HUES48 (cell line): ENCODE results near the gene CAPNS2.

ENCODE experiments used
- H3K27ac ChIP-seq: one replicate; pipeline ENCODE4 v1.7.0; 2013; ENCODE audit warnings: low read depth, low read length, inconsistent platforms
- H3K27me3 ChIP-seq: 2 replicates; pipeline ENCODE4 v1.6.1; 2013; ENCODE audit warnings: mild to moderate bottlenecking, low read length; ENCODE audit not compliant: control insufficient read depth, insufficient read depth
- H3K36me3 ChIP-seq: 2 replicates; pipeline ENCODE4 v1.6.1; 2013; ENCODE audit warnings: low read length; ENCODE audit not compliant: control insufficient read depth, insufficient read depth
- H3K4me1 ChIP-seq: 2 replicates; pipeline ENCODE4 v1.6.1; 2013; ENCODE audit warnings: mild to moderate bottlenecking, low read length; ENCODE audit not compliant: control insufficient read depth, insufficient read depth
- H3K4me3 ChIP-seq: 2 replicates; pipeline ENCODE4 v1.5.1; 2013; ENCODE audit warnings: mild to moderate bottlenecking, low read depth, low read length
- H3K9ac ChIP-seq: 2 replicates; pipeline ENCODE4 v1.6.1; 2013; ENCODE audit warnings: mild to moderate bottlenecking, low read depth, low read length, moderate library complexity
- H3K9me3 ChIP-seq: 2 replicates; pipeline ENCODE4 v1.6.1; 2013; ENCODE audit warnings: low read length; ENCODE audit not compliant: control insufficient read depth, insufficient read depth

Gene CAPNS2

DNA sequence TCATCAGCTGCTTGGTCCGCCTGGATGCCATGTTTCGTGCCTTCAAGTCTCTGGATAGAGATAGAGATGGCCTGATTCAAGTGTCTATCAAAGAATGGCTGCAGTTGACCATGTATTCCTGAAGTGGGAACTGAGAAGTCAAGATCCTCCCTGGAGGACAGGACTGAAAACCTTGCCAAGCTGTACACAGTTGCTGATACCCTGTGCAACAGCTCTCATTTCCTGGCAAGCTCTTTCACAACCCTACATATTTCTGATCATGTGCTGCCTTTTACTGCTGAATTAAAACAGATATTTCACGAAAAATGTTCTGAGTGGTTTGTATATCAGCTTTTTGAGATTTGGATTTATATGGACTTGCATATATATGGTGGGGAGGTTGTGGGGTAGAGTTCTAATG, 898 bp downstream of the CAPNS2 start:
- H3K4me3 ChIP-seq: no peak overlapping the region
- H3K27ac ChIP-seq: no peak overlapping the region
- no peaks in the 10 kb centered on the region for H3K36me3 ChIP-seq
- H3K9me3 ChIP-seq: no peaks in the 10 kb centered on the region
- H3K27me3 ChIP-seq: no peaks in the 10 kb centered on the region
- no peaks in the 10 kb centered on the region for H3K4me1 ChIP-seq
- H3K9ac ChIP-seq: no peak overlapping the region

GRCh38 chr16:55568207-55568606, 1.7 kb downstream of the CAPNS2 start:
- Histone ChIP-seq H3K27me3 (no peaks in the 10 kb centered on the region), H3K4me3 (no peak overlapping the region), H3K9ac (no peak overlapping the region), H3K27ac (no peak overlapping the region), H3K4me1 (0 out of 2 replicates have a peak, but pooled peaks cover 3% of the 10 kb centered on the region), H3K9me3 (no peaks in the 10 kb centered on the region), H3K36me3 (no peaks in the 10 kb centered on the region)

DNA sequence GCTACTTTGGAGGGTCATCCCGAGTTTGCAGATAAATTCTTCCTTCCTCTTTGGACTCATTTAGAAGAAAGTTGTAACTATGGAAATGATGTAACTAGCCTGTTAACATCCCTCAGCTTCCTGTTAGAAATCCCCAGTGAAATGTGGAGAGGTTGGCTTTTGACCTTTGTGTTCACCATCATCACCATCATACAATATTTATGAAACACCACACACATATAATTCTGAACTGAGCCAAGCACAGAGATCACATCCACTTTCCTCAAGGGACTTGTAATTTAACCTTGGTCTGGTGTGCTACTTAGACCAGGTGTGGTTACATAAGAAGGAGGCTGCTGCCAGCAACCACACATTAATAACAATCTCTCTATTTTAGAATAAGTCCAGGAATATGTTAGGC, 2.5 kb downstream of the CAPNS2 start:
- no peaks in the 10 kb centered on the region for H3K27me3 ChIP-seq
- H3K27ac ChIP-seq: no peak overlapping the region
- no peaks in the 10 kb centered on the region for H3K36me3 ChIP-seq

DNA sequence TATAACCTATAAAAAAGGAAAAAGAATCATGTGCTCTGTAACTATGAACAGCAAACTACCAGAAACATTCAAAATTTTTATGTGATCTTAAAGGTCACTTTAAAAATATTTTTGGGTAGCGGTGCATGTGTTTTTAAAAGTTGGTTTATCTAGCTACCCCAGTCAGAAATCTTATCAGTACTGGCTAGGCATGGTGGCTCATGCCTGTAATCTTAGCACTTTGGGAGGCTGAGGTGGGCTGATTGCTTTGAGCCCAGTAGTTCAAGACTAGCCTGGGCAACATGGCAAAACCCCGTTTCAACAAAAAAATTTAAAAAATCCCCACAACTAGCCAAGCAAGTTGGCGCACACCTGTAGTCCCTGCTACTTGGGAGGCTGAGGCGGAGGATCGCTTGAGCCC, 3.7 kb downstream of the CAPNS2 start:
- Histone ChIP-seq H3K27ac (no peak overlapping the region), H3K9ac (no peak overlapping the region), H3K27me3 (no peaks in the 10 kb centered on the region), H3K4me3 (no peak overlapping the region), H3K36me3 (no peaks in the 10 kb centered on the region), H3K4me1 (0 out of 2 replicates have a peak, but pooled peaks cover 3% of the 10 kb centered on the region), H3K9me3 (no peaks in the 10 kb centered on the region)

More for the DNA sequence above, 2.5 kb downstream of the CAPNS2 start:
- 0 out of 2 replicates have a peak, but pooled peaks cover 3% of the 10 kb centered on the region for H3K4me1 ChIP-seq
- no peak overlapping the region for H3K4me3 ChIP-seq
- no peak overlapping the region for H3K9ac ChIP-seq
- no peaks in the 10 kb centered on the region for H3K9me3 ChIP-seq

DNA sequence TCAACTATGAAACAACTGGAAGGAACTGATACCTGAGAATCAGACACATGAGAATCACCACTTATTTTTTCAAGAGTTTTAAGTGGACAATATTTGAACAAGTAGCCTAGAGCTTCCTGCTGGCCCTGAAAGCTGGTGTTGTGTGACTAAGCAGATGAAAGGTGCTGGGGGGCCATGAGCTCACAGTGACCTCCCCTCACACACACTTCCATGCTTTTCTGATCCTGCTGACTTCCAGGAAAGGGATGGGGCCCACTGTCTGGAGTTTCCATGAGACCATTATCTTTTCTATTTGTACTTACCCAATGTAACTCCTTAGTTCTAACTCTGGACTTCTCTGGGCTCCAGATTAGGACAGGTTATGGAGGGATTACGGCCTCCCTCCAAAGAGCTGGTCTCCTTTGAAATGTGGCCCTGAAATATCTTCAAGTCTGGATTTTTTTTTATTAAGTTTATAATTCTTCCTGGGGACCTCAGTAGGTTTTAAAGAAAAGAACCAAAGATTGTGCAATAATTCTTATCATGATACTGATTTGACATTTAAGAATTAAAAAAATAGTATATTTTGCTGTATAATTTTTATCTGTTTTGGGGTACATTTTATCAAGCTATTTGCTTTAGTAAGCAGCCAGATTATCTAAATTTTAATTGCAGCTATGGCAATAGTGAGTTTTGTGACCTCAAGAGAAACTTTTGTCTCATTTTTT, 4.9 kb downstream of the CAPNS2 start:
- no peaks in the 10 kb centered on the region for H3K36me3 ChIP-seq
- H3K27ac ChIP-seq: no peak overlapping the region
- no peaks in the 10 kb centered on the region for H3K27me3 ChIP-seq
- no peaks in the 10 kb centered on the region for H3K9me3 ChIP-seq
- H3K4me1 ChIP-seq: 0 out of 2 replicates have a peak, but pooled peaks cover 3% of the 10 kb centered on the region
- no peak overlapping the region for H3K4me3 ChIP-seq
- no peak overlapping the region for H3K9ac ChIP-seq

DNA sequence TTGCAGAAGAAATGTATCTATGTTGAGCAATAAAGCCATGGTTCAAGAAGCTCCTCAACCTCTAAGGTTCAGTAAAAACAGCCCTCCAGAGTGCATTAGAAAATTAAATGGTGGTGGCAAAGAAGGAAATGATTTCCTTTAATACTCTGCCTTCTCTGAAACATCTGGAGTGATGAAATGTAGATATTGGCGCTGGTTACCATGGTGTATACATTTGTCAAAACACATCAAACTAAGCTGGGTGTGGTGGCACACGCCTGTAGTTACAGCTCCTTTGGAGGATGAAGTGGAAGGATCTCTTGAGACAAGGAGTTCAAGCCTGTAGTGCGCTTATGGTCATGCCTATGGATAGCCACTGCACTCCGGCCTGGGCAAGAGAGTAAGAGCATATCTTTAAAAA, 6.0 kb downstream of the CAPNS2 start:
- Histone ChIP-seq H3K27me3 (no peaks in the 10 kb centered on the region), H3K27ac (no peak overlapping the region), H3K9me3 (no peaks in the 10 kb centered on the region), H3K4me1 (0 out of 2 replicates have a peak, but pooled peaks cover 3% of the 10 kb centered on the region), H3K4me3 (no peak overlapping the region), H3K36me3 (no peaks in the 10 kb centered on the region), H3K9ac (no peak overlapping the region)

DNA sequence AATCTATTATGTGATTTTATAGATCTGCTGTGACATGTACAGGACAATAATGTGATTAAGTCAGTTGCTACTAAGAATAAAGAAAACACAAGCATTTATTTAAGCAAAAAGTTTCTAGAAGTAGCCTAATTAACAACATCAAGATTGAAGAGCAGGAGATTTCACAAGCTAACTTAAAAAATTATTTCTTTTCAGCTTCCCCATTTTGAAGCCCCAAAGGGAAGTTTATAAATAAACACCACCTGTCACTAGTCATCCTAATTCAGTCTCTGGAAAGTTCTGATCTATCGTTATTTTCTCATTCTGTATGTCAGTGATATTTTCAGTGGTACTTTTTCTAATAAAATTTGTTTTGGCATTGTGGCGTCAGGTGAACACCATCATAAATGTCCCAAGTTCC, 8.3 kb downstream of the CAPNS2 start:
- no peaks in the 10 kb centered on the region for H3K9me3 ChIP-seq
- H3K36me3 ChIP-seq: peaks cover 6% of the 10 kb centered on the region
- H3K27ac ChIP-seq: no peak overlapping the region
- no peak overlapping the region for H3K9ac ChIP-seq
- H3K4me3 ChIP-seq: no peak overlapping the region
- H3K4me1 ChIP-seq: 0 out of 2 replicates have a peak, but pooled peaks cover 3% of the 10 kb centered on the region
- no peaks in the 10 kb centered on the region for H3K27me3 ChIP-seq

DNA sequence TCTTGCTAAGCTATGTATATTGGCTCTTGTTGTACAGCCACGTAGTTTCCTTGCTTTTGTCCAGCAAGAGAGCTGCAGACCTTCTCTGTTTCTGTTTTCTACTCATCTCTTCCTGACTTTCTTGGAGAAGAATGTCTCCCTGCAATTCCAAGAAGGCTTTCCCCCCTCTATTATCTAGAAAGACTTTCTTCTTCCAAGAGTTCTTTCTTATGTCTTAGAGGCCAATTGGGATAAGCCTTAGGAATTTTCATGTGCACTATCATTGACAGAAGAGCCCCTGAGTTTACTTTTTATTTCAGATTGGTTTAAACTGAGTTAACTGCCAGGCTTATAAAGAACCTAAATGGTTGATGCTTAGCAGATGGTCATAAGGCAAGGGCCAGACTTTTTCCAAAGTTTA, 9.0 kb downstream of the CAPNS2 start:
- Histone ChIP-seq H3K9ac (no peak overlapping the region), H3K27ac (no peak overlapping the region), H3K36me3 (peaks cover 6% of the 10 kb centered on the region), H3K4me3 (no peak overlapping the region), H3K27me3 (no peaks in the 10 kb centered on the region), H3K4me1 (0 out of 2 replicates have a peak, but pooled peaks cover 3% of the 10 kb centered on the region), H3K9me3 (no peaks in the 10 kb centered on the region)

- Histone ChIP-seq H3K9me3 (no peaks in the 10 kb centered on the region), H3K9ac (no peak overlapping the region), H3K27me3 (no peaks in the 10 kb centered on the region), H3K36me3 (peaks cover 6% of the 10 kb centered on the region), H3K27ac (no peak overlapping the region), H3K4me3 (no peak overlapping the region), H3K4me1 (0 out of 2 replicates have a peak, but pooled peaks cover 3% of the 10 kb centered on the region)
Measured at GRCh38 chr16:55576384-55576783, 9.9 kb downstream of the CAPNS2 start.

DNA sequence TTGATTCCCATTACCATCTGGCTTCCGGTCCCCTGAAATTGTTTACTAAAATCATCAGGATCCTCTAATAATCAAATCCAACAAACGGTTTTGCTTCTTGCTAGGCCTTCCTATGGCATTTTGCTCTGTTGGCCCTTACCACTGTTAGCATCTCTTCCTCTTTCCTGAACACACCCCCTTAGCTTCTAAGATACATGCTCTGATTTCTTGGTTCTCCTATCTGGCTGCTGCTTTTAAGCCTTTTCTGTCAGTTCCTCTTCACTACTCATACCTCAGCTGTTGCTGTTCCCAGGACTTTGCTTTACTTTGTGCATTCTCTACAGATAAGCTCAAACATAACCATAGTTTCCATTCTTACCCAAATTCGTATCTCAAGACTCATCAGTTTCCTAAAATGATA, 11.4 kb downstream of the CAPNS2 start:
- H3K9ac ChIP-seq: no peak overlapping the region
- no peaks in the 10 kb centered on the region for H3K9me3 ChIP-seq
- no peaks in the 10 kb centered on the region for H3K27me3 ChIP-seq
- no peak overlapping the region for H3K27ac ChIP-seq
- H3K4me1 ChIP-seq: 0 out of 2 replicates have a peak, but pooled peaks cover 2% of the 10 kb centered on the region
- H3K4me3 ChIP-seq: no peak overlapping the region
- H3K36me3 ChIP-seq: peaks cover 6% of the 10 kb centered on the region

- Histone ChIP-seq H3K9me3 (no peaks in the 10 kb centered on the region), H3K9ac (no peak overlapping the region), H3K4me1 (no peaks in the 10 kb centered on the region), H3K27ac (no peak overlapping the region), H3K27me3 (no peaks in the 10 kb centered on the region), H3K36me3 (no peaks in the 10 kb centered on the region), H3K4me3 (no peak overlapping the region)
Measured at GRCh38 chr16:55585631-55586030, 19.1 kb downstream of the CAPNS2 start.
